ENCODE results near the gene CUEDC1. TPM values are rescaled to one million over a fixed set of nuclear protein-coding genes. Genes with fewer than 3 reads are reported as not detected.
A peak's percentile ranks its signal among the peaks of the same experiment; 100 is the strongest.

CUEDC1 gene
- total RNA-seq, 3 donors from 2014 or later: 13.0 to 18.0 (median 14.5) TPM

GRCh38 chr17:57881783-57882351 is 73.3 kb downstream of the CUEDC1 start:
- DNase-seq (ENCODE audit: low spot score in 2 of 2): no peak
- H3K36me3 ChIP-seq: no peaks in the 10 kb centered on the region
- H3K4me1 ChIP-seq: peaks cover 0 to 14% of the 10 kb centered on the region in 2 donors
- no peaks in the 10 kb centered on the region for H3K9me3 ChIP-seq
- H3K27me3 ChIP-seq: no peaks in the 10 kb centered on the region
- intact Hi-C loops (cut with DNase I; ENCODE audit: low total_unique reads): no loop called here
- H3K4me3 ChIP-seq: no peak overlapping the region
- H3K27ac ChIP-seq: peak overlapping the region; percentile 54 to 60
- TF ChIP-seq, protein P1, sequence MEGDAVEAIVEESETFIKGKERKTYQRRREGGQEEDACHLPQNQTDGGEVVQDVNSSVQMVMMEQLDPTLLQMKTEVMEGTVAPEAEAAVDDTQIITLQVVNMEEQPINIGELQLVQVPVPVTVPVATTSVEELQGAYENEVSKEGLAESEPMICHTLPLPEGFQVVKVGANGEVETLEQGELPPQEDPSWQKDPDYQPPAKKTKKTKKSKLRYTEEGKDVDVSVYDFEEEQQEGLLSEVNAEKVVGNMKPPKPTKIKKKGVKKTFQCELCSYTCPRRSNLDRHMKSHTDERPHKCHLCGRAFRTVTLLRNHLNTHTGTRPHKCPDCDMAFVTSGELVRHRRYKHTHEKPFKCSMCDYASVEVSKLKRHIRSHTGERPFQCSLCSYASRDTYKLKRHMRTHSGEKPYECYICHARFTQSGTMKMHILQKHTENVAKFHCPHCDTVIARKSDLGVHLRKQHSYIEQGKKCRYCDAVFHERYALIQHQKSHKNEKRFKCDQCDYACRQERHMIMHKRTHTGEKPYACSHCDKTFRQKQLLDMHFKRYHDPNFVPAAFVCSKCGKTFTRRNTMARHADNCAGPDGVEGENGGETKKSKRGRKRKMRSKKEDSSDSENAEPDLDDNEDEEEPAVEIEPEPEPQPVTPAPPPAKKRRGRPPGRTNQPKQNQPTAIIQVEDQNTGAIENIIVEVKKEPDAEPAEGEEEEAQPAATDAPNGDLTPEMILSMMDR (IDR thresholded peaks at IDR 0.05): no peak
- no peak for TF ChIP-seq POLR2AphosphoS5 (IDR thresholded peaks at IDR 0.05)
- TF ChIP-seq POLR2A (IDR thresholded peaks at IDR 0.05): no peak

GRCh38 chr17:57881143-57881542 is 74.1 kb downstream of the CUEDC1 start:
- Histone ChIP-seq H3K27ac (peak overlapping the region; percentile 54 to 60), H3K36me3 (no peaks in the 10 kb centered on the region), H3K4me1 (peaks cover 0 to 15% of the 10 kb centered on the region in 2 donors), H3K27me3 (no peaks in the 10 kb centered on the region), H3K9me3 (no peaks in the 10 kb centered on the region), H3K4me3 (no peak overlapping the region)
- intact Hi-C loops (cut with DNase I; ENCODE audit: low total_unique reads): no loop called here
- TF ChIP-seq POLR2AphosphoS5 (IDR thresholded peaks at IDR 0.05) (no peak), POLR2A (IDR thresholded peaks at IDR 0.05) (no peak)
- TF ChIP-seq, protein P1 (IDR thresholded peaks at IDR 0.05): no peak
- no peak for DNase-seq (ENCODE audit: low spot score in 2 of 2)

DNA sequence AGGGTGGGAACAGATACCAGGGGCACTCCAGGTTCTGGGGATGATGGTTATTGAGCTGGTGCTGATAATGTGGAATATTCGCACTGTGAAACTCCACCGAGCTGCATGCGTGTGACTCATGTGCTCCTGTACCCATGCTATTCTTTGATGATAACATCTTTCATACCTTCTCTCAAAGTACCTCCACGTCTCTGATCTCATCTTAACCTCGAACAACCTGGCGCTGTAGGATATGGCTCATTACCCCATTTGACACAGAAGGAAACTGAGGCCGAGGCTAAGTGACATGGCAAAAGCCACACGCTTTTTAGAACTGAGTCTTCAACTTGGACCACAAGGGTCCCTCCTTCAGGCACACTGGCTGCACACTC is 75.1 kb downstream of the CUEDC1 start:
- H3K27ac ChIP-seq: no peak overlapping the region
- no peaks in the 10 kb centered on the region for H3K36me3 ChIP-seq
- TF ChIP-seq, protein P1 (IDR thresholded peaks at IDR 0.05): no peak
- TF ChIP-seq POLR2A (IDR thresholded peaks at IDR 0.05) (no peak), POLR2AphosphoS5 (IDR thresholded peaks at IDR 0.05) (no peak)
- H3K27me3 ChIP-seq: no peaks in the 10 kb centered on the region
- peaks cover 7 to 26% of the 10 kb centered on the region in 2 donors for H3K4me1 ChIP-seq
- no peak overlapping the region for H3K4me3 ChIP-seq
- DNase-seq (ENCODE audit: low spot score in 2 of 2): no peak
- intact Hi-C loops (cut with DNase I; ENCODE audit: low total_unique reads): no loop called here
- no peaks in the 10 kb centered on the region for H3K9me3 ChIP-seq

GRCh38 chr17:57879437-57880085 is 75.7 kb downstream of the CUEDC1 start:
- Histone ChIP-seq H3K27ac (peak overlapping the region; percentile 22 to 34), H3K27me3 (no peaks in the 10 kb centered on the region), H3K4me3 (no peak overlapping the region), H3K36me3 (no peaks in the 10 kb centered on the region), H3K9me3 (no peaks in the 10 kb centered on the region), H3K4me1 (peaks cover 12 to 31% of the 10 kb centered on the region in 2 donors)
- no peak for DNase-seq (ENCODE audit: low spot score in 2 of 2)
- intact Hi-C loops (cut with DNase I; ENCODE audit: low total_unique reads): no loop called here
- TF ChIP-seq POLR2A (IDR thresholded peaks at IDR 0.05): no peak
- TF ChIP-seq POLR2AphosphoS5 (IDR thresholded peaks at IDR 0.05): no peak
- TF ChIP-seq, protein P1 (IDR thresholded peaks at IDR 0.05): no peak

GRCh38 chr17:57877803-57878377 is 77.3 kb downstream of the CUEDC1 start:
- DNase-seq (ENCODE audit: low spot score in 2 of 2): no peak
- Histone ChIP-seq H3K4me3 (no peak overlapping the region), H3K4me1 (peaks cover 21 to 40% of the 10 kb centered on the region in 2 donors), H3K9me3 (no peaks in the 10 kb centered on the region), H3K36me3 (no peaks in the 10 kb centered on the region), H3K27ac (no peak overlapping the region), H3K27me3 (no peaks in the 10 kb centered on the region)
- intact Hi-C loops (cut with DNase I; ENCODE audit: low total_unique reads): no loop called here
- TF ChIP-seq POLR2AphosphoS5 (IDR thresholded peaks at IDR 0.05) (no peak), POLR2A (IDR thresholded peaks at IDR 0.05) (no peak)
- TF ChIP-seq, protein P1 (IDR thresholded peaks at IDR 0.05): no peak
